ENCODE measurements around the gene NEUROG3.

GRCh38 chr10:69571618-69572158, 1.5 kb downstream of the NEUROG3 start:
- TF ChIP-seq POLR2A (IDR thresholded peaks at IDR 0.05; ENCODE audit: extremely low read depth, insufficient read length) (no peak), CTCF (IDR thresholded peaks at IDR 0.05; ENCODE audit: low read depth, low read length) (no peak)

All from NB4 (cell line).